COR-L47 (cell line): ENCODE data around the gene C11orf65.
"Not testable (repeated sequence)": the region's sequence is repeated elsewhere in the genome, so short reads cannot be mapped to it uniquely, and the experiment has no call there.

Experiments
- DNase-seq: peaks from one replicate; lab custom pipeline; 2025; lab: John Stamatoyannopoulos, UW

C11orf65 gene

DNA sequence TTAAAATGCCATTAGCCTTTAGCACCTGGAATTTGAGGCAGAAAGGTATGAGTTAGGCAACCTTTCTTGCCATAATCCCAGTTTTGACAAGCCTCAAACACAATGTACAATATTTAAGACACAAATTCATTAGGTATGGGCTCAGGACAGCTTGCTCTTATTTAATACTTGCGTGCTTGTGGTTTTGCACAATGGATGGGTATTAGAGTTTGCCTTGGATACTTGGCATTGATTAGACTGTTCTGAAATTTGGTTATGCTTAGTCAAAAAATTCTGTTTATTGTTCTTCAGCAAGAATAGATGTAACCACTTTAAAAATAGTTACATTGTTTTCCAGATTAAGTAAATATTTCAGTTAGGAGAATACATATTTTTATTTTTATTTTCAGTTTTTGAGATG lies 5.4 kb upstream of the C11orf65 start:
- no peak for DNase-seq

DNA sequence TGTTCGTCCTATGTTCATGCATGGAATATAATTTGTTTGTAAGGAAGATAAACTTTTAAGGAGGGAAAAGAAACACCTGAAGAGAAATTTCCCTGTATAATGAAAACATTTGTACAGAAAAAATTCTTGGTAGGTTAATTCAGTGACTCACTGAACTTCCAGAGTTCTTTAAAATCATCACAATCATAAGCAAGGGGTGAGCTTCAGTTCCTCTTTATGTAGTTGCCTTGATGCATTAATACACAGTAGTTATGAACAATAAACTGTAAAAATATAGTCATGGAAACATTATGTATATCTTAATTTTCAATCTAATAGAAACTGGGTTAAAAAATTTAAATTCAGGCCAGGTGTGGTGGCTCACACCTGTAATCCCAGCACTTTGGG lies 1.1 kb upstream of the C11orf65 start:
- no peak for DNase-seq

DNA sequence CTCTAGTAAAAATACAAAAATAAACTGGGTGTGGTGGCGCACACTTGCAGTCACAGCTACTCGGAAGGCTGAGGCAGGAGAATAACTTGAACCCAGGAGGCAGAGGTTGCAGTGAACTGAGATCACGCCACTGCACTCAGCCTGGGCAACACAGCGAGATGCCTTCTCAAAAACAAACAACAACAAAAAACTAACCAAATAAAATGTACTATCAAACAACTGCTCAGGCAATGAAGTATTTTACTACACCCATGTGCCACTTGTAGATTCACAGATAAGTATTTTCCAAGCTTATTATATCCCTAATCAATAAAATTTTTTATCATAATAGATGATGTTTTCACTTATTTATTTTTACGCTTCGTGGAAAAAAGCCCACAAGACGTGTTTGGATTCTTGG lies 924 bp downstream of the C11orf65 start:
- no peak for DNase-seq

DNA sequence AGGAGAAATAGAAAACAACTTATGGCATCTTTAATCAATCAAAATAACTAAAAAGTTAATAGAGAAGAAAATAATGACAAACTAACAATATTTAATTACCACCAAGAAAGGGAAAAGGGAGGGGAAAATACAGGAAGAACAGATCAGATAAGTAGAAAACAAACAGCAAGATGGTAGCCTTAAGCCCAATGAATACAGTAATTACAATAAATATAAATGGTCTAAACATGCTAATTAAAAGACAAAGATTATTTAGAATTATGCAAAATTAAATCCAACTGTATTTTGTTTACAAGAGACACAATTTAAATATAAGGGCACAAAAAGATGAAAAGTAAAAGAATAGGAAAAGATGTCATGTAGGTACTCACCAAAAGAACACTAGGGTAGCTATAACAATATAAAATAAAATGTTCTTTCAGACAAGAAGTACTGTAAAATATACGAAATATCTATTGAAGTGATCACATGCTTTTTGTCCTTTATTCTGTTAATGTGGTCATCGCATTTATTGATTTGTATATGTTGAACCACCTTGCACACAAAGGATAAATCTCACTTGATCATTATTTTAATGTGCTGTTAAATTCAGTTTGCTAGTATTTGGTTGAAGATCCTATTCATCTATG lies 14.0 kb downstream of the C11orf65 start:
- no peak for DNase-seq

DNA sequence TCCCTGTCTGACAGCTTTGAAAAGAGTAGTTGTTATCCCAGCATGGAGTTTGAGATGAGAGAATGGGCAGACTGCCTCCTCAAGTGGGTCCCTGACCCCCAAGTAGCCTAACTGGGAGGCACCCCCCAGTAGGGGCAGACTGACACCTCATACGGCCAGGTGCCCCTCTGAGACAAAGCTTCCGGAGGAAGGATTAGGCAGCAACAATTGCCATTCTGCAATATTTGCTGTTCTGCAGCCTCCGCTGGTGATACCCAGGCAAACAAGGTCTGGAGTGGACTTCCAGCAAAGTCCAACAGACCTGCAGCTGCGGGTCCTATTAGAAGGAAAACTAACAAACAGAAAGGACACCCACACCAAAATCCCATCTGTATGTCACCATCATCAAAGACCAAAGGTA lies 25.9 kb downstream of the C11orf65 start:
- not testable (repeated sequence) for DNase-seq

DNA sequence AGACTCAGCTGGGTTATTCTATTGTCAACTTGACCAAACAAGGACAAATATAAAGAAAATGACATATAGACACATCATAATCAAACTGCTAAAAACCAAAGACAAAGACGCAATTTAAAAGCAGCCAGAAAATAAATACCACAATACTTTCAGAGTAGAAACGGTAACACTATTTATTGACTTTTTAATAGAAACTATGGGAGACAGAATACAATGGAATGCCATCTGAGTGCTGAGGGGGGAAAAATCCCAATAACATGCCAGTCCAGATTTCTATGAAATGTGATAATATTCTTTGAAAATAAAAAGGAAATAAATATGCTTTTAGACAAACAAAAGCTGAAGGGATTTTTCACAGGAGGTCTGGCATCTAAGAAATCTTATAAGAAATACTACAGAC lies 30.7 kb downstream of the C11orf65 start:
- no peak for DNase-seq

DNA sequence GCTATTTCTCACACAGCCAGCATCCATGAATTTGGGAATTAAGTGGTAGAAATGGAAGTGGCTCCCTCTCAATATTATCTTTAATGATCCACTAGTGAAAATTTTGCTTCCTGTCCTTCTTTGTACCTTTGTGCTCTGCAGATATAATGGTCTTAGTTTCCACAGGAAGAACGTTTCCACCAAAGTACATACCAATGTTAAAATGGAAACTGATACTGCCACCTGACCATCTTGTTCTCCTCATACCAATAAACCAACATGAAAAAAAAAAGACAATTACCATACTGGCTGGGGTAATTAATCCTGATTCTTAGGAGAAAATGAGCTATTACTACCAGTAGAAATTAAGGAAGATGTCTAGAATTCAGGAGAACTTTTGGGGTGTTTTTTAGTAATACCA lies 32.3 kb downstream of the C11orf65 start:
- DNase-seq, result no peak

DNA sequence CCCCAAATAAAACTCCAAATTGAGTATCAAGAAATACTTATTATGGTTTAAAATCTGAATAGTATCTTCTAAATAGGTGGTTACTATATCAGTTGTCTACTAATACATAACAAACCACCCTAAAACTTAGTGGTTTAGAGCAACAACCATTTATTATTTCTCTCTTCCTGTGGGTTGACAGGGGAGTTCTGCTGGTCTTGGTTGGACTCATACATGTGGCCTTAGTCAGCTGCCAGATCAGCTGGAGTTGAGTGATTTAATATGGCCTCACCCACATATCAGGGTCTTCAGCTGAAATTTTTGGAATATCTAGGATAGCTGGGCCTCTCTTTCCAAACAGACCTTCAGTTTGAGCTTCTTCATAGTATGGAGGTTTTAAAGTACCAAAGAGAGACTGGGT lies 34.5 kb downstream of the C11orf65 start:
- no peak for DNase-seq

DNA sequence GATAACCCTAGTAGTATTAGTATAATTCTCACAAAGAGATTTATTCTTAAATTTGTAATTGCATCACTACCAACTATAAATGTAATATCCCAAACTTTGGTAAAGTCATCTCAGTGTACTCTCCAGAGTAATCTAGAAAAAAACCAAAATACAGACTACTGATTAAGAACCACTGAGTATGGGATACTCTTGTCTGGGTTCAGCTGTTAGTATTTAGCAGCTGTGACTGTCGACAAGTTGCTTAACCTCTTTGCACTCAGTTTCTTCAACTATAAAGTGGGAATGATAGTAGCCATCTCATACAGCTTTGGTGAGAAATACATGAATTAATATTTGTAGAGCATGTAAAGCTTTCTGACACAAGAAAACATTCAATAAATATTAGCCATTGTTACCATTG lies 35.3 kb downstream of the C11orf65 start:
- DNase-seq, result no peak

DNA sequence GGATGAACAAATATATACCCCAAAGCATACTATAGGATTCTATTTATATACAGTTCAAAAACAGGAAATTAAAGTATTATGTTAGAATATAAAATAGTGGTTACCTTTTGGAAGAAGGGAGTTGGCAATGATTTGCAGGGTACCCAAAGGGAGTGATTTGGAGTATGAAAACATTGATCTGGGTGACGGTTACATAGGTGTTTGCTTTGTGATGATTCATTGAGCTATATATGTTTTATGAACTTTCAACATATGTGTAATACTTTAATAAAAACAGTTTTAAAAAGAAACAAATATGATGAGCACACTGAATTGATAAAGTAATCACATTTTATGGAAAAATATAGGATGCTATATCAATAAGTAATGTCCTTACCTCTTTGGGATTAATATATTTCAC lies 36.0 kb downstream of the C11orf65 start:
- DNase-seq, result no peak

DNA sequence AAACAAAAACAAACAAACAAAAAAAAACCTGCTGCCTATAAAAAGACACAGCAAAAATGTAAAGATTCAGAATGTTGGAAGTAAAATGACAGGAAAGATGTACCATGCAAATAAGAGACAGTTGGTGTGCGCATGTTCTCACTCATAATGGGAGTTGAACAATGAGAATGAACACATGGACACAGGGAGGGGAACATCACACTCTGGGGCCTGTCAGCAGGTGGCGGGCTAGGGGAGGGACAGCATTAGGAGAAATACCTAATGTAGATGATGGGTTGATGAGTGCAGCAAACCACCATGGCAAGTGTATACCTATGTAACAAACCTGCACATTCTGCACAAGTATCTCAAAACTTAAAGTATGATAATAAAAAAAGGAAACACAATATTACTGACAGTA lies 49.8 kb downstream of the C11orf65 start:
- DNase-seq, result not testable (repeated sequence)

DNA sequence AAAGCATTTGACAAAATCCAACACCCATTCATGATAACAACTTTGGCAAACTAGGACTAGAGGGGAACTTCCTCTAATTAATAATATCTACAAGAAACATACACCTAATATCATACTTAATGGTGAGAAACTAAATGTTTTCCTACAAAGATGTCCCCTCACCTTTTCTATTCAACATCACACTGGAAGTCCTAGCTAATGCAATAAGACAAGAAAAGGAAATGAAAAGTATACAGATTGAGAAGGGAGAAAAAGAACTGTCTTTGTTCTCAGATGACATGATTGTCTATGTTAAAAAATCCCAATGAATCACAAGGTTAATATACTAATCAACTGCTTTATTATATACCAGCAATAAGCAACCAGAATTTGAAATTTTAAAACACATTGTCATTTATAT lies 52.4 kb downstream of the C11orf65 start:
- no peak for DNase-seq

DNA sequence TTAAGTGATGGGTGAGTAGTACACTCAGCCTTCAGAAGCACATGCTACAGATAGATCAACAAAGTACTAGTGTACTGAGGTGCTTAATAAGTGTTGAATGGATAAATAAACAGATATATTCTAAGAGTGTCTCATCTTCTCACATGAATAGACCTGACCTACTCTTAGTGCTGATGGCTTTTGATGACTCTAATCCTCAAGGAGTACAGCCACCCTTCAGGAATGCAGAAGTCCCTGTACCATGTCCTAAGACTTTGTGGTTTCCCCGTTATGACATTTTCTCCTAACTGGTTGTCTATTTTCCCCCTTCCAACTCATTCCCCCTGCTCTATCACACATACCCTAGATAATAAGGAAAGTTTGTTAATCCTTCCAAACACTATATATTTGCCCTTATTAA lies 61.6 kb downstream of the C11orf65 start:
- no peak for DNase-seq

DNA sequence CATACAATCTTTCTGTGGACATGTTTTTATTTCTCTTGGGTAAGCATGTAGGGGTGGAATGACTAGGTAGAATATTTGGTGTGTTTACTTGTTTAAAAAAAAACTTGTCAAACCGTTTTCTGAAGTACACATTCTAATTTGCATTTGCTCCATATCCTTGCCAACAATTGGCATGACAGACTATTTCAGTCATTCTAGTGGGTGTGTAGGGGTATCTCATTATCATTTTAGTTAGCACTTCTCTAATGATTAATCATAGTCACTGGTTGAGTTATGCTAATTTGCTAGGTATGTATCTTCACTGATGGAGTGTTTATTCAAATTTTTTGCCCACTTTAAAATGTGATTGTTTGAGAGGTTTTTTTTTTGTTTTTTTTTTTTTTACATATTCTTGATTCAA lies 64.3 kb downstream of the C11orf65 start:
- no peak for DNase-seq

DNA sequence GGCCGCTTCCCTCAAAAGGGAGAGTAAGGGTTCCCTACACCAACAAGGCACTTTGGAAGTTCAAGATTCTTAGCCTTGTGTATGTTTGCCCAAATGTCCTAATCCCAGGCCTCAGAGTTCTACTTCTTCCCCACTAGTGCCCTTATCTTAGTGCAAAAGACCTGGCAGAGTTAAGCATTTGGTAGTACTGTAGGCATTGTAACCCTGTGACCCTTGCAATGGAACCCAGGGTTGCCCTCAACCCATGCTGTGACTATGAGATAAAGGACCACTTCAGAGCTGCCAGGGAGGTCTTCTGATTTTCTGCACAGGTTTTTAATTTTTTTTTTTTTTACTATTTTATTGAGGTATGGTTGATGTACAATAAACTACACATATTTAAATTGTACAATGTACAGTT lies 65.1 kb downstream of the C11orf65 start:
- DNase-seq, result no peak

DNA sequence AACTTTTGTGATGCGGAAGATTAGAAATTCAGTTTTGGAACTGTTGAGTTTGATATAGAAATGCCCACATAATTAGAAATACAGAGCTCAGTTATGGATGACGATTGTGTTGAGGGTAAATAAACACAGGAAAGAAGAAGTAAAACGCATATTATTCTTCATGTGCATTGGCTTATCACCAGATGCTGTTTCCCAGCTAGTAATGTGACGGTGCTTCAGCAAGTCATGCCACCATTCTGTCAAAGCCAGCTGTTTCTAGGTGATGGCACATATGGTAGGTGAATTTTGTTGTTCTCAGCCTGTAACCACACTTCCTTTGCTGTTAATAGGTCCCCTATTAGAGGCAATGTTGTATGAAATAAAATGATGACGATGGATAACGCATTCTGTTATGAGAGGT lies 68.9 kb downstream of the C11orf65 start:
- no peak for DNase-seq

DNA sequence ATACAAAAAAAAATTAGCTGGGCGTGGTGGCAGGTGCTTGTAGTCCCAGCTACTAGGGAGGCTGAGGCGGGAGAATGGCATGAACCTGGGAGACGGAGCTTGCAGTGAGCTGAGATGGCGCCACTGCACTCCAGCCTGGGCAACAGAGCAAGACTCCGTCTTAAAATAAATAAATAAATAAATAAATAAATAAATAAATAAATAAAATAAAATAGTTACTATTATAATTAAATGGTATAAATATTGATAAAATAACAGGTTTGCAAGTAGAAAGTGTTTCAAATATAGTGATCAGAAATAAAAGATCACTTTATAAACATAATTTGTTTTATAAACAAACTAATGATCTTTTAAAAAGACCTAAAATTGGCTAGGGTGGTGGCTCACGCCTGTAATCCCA lies 70.7 kb downstream of the C11orf65 start:
- DNase-seq, result not testable (repeated sequence)

DNA sequence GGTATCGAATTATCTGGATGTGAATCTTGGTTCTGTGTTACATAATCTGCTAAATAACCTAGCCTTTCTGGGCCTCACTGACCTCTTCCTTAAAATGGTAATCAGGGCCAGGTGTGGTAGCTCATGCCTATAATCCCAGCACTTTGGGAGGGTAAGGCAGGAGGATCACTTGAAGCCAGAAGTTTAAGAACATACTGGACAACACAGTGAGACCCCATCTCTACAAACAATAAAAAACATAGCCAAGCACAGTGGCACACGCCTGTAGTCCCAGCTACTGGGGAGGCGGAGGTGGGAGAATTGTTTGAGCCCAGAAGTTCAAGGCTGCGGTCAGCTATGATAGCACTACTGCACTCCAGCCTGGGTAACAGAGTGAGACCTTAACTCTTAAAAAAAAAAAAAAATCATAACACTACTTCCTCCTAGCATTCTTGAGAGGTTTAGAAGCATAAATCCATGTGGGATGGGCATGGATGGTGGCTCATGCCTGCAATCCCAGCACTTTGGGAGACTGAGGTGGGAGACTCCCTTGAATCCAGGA lies 72.5 kb downstream of the C11orf65 start:
- DNase-seq, result no peak

DNA sequence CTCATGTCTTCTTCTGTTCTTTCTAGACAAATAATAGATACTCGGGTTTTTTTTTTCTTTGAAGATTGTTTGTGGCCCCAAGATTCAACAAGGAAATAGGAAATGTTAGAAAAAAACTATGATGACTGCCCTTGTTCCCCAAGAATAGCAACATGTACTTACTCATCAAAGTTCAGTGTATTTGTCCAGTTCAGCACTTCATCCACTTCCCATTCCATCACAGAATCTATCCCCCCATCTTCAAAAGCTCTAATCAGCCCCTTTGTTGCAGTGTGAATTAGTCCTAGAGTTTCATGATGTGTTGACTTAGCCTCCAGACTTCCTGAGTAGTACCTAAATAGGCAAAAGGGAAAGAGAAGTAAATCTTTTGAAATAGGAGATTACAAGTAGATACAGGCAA lies 74.3 kb downstream of the C11orf65 start:
- no peak for DNase-seq

DNA sequence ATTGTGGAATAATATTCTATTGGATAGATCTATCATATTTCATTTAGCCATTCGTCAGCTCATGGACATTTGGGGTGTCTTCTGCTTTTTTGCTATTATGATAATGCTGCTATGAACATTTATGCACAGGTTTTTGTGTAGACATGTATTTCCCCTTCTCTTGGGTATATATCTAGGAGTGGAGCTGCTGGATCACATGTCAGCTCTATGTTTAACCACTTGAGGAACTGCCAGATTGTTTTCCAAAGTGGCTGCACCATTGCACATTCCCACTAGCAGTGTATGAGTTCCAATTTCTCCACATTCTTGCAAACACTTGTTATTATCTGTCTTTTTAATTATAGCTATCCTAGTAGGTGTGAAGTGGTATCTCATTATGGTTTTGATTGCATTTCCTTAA lies 75.0 kb downstream of the C11orf65 start:
- DNase-seq, result no peak

DNA sequence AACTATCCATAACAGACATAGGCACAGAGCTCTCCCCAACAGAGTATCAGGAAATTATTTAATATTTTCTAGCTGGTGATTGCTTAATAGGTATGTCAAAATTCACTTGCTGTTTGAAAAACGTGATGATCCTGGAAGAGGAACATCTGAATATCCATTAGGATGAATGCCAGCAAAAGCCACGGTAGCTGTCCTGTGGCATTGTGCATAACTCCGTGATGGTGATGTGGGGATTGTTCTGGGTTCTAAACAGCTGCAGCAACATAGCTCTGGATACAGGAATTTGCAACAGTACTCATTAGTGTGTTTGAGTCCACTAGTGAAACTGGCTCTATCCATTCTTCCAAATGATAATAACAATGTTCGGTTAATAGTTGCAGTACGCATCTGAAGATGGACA lies 78.8 kb downstream of the C11orf65 start:
- DNase-seq, result no peak

DNA sequence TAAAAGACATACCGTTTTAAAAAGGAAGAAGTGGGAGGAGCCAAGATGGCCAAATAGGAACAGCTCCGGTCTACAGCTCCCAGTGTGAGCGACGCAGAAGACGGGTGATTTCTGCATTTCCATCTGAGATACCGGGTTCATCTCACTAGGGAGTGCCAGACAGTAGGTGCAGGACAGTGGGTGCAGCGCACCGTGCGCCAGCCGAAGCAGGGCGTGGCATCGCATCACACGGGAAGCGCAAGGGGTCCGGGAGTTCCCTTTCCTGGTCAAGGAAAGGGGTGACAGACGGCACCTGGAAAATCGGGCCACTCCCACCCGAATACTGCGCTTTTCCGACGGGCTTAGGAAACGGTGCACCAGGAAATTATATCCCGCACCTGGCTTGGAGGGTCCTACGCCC lies 93.8 kb downstream of the C11orf65 start:
- not testable (repeated sequence) for DNase-seq

DNA sequence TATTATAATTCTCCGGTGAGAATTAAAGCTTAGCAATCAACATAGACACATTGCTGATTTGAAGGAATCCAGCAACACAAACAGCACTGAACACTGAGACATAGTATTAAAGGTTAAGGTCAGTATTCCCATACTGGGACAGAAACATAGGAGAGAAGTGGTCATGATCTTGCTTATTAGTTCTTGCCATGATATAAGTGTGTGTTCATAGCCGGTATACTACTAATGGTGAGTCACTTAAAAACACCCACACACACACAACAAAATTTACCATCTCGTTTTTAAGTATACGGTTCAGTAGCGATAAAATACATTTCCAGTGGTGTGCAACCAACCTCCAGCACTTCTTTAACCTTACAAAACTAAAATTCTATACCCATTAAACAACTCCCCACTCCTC lies 96.3 kb downstream of the C11orf65 start:
- no peak for DNase-seq

DNA sequence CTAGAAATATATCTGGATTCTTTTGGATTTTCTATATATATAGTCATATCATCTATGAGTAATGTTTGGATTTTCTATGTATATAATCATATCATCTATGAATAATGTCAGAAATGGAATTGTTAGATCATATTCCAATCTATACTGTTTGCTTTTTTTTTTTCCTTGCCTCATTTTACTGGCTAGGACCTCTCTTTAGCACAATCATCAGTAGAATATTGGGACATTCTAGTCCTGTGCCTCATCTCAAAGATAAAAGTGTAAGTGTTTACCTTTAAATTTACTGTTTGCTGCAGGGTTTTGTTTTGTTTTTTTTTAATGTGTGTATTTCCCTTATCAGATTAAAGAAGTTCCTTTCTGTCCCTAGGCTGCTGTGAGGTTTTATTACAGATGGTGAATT lies 97.0 kb downstream of the C11orf65 start:
- no peak for DNase-seq

DNA sequence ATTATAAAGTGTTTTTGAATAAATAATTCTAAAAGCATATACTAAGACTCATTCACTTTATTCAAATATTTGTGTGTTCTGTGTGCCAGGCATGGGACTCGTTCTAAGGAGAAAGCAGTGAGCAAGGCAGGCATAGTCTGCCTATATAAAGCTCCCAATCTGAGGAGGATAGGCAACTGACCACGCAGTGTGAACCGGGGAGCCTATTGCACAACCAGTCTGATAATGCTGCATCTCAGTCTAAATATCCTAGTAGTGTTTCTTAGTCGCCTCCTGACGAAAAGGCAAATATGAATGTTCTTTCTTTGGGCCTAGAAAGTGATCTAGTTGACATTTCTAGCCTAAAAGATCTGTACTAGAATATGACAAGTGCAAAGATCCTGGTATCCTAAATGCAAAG lies 98.3 kb downstream of the C11orf65 start:
- no peak for DNase-seq
